Activated CD4-positive, alpha-beta T cell treated with anti-CD3 and anti-CD28 coated beads, Interleukin-2, amount 50 U/mL, for 4 hours (primary cell): ENCODE results near the gene RHCG.
"Not testable (repeated sequence)": the region's sequence is repeated elsewhere in the genome, so short reads cannot be mapped to it uniquely, and the experiment has no call there.

Experiments used
- DNase-seq, 2 experiments: peaks; one replicate each; pipeline ENCODE4 v3.0.0-alpha.2; 2020

Gene RHCG

DNA sequence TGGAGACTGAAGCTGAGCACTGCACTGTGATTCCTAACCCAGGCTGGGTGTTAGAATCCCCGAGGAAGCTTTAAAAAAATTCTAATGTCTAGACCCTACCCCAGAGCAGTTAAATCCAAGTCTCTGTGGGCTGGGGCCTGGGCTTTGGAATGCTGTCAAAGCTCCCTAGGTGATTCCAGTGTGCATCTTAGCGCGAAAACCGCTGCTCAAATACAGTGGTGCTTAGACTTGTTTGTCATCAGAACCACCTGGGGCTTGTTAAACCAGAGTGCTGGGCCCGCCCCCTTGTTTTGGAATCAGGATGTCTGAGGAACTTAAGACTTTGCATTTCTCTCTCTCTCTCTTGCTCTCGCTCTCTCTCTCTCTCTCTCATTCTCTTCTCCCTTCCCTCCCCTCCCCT, 20.7 kb downstream of the RHCG start:
- no peak for DNase-seq

DNA sequence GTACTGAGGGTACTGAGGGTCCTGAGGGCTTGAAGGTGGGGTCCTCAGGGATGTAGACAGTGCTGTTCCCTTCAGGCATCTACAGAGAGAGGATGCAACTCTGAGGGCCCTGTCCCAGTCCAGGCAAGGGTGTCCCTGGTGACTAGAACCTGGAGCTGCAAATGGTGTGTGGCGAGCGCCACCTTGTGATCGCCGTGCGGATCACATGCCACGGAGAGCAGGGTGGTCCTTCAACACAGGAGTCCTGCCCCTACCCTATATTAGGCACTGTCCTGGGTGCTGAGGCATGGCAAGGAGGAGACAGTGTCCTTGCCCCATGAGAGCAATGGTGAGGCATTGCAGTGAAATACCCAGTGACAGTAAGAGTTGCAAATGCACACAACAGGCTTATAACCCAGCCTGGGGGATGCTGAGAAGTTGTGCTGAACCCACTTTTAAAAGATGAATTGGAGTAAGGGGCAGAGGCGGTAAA, 23.6 kb downstream of the RHCG start:
- no peak for DNase-seq

DNA sequence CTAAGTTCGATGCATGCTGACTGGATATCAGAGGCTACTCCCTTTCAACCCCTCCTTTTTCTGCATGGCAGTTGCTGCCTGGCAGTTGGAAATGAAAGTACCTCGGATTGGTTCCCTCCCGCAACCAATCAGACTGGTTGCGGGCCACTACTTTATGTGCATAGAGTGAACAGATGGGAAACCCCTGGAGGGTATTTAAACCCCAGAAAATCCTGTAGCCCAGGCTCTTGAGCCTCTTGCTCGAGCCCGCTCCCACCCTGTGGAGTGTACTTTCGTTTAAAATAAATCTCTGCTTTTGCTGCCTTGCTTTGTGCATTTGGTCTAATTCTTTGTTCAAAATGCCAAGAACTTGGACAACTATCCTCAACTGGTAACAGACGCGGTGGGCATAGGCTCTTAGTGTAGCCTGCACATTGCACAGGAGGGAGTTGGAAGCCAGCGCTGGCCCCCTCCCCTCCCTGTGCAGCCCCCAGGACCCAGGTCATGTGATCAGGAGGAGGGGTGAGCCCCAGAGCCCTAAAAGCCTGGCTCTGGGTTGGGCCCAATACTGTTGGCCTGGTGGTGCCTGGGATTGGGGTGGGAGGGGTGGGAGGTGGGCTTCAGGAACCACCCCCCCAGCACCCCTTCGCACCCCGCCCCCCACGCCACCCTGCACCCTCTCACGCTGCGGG, 26.8 kb downstream of the RHCG start:
- DNase-seq = no peak

GRCh38 chr15:89468813-89469212, 27.6 kb downstream of the RHCG start:
- not testable (repeated sequence) for DNase-seq

- no peak for DNase-seq
Measured at GRCh38 chr15:89463113-89463512, 33.3 kb downstream of the RHCG start.

- no peak for DNase-seq
Measured at GRCh38 chr15:89462198-89462912, 34.0 kb downstream of the RHCG start.

DNA sequence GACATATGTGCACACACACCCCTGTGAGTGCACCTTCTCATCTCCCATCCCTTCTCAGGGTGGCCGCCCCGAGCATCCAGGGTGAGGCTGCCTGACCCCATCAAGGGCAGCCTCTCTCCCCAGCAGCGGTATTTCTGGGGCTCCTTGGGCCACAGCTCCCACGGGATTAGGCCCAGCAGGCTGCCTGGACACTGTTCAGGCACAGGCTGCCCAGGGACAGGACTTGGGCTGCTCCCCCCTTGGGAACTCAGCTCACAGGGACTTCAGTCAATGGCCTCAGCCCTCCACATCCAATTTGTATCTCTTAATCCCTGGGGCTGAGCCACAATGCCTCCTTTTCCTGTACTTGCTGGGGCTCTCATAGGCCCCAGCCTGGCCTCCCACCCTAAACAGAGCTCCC, 35.0 kb downstream of the RHCG start:
- DNase-seq = no peak

- no peak for DNase-seq
Measured at GRCh38 chr15:89460048-89460447, 36.3 kb downstream of the RHCG start.

DNA sequence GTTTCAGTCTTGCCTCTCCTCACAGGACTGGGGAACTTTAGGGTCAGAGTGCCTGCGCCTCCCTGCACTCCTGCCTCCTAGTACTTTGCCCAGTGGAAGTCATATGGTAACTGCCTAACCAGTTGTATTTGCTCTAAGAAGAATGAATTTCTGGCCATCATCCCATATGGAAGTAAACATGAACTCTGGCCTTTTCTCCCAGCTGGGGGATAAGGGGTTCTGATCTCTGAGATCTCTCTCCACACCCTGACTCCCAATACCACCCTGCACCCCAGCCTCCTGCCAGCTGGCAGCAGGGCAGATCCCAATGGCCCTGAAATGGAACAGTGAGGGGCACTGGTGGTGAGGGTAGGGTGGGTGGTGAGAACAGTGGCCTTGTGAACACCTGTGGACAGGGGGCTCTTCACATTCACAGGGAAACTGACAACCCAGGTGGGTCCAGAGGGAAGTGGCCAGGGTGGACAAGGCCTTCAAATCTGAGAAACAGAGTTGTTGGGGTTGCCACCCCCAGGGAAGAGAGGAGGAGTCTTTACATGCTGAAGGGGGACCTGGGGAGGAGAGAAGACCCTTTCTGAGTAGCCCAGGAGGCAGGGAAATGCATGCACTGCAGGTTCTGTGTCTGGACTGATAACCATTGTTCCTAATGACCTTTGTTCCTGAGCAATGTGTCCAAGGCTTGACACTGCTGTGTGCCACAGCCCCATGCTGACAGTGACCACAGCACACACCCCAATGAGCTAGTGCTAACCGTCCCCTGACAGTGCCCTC, 36.9 kb downstream of the RHCG start:
- DNase-seq = no peak

DNA sequence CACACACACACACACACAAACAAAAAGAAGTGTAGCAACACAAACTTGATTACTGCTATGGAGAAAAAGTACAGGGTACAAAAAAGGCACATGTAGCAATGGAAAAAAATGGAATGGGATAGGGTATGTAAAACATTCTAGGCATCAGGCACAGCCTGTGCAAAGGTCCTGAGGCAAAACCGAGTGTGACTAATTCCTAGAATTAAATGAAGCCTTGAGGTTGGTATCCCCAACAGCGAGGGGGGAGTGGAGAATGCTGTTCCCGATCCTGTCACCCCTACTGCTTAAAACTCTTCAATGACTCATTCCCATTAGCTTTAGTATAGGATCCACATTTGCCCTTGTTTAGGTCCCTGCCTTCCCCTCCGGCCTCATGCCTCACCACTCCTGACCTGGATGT, 37.9 kb downstream of the RHCG start:
- no peak for DNase-seq

- DNase-seq = no peak
Measured at GRCh38 chr15:89457086-89457485, 39.3 kb downstream of the RHCG start.

- DNase-seq = no peak
Measured at GRCh38 chr15:89455535-89455934, 40.8 kb downstream of the RHCG start.

- no peak for DNase-seq
Measured at GRCh38 chr15:89452330-89452836, 44.0 kb downstream of the RHCG start.

DNA sequence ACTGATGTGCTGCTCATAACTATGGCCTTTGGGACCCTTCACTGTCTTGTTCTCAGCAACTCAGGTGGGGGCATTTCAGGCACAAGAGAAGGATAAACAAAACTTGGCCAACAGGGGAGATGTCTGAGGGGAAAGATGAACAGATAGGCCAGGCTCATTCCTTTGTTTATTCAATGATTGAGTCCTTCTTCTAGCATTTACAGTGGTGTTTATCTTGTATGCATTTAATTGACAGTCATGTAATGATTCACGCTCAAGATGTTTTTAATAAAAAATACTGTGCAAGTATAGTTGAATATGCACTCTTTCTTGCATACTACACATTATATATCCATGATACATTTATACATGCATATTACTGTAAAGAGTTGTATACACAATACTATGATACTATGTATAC, 44.5 kb downstream of the RHCG start:
- DNase-seq = no peak

DNA sequence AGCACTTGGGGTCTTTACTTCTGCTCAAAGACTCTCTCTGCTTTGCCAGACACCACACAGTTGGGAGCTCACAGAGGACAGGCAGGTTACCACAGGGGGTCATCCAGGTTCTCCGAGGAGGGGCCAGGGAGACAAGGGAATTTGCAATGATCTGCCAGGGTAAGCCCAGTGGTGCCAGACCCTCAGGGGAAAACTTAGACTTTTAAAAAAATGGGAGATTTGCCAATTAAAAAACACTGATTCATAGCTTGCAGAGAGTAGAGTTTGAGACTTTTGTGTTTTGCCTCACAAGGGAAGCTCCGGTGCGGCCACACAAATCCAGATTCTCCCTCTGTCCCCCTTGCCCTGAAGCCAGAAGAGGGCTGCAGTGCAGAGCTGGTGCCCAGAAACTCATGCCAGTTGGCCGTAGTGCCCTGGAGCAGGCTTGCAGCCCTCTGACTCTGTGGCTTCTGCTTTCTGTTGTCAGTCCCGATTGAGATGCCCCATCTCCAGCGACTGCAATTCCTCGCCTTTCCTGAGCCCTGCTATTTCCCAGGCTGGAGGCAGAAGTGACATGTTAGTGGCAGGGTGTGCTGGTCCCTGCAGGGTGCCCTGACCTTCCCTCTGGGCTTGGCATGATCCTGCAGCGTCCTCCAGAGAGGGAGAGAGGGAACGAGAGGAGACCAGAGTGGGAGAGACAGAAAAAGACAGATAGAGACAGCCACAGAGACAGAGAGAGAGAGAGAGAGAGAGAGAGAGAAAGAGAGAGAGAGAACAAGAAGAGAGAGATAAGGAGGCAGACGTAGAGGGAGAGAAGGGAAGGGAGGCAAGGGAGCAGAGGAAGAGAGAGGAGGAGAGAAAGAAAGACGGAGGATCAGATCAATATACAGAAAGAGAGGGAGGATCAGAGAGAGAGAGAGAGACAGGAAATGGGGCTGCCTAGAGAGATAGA, 46.0 kb downstream of the RHCG start:
- DNase-seq = no peak

DNA sequence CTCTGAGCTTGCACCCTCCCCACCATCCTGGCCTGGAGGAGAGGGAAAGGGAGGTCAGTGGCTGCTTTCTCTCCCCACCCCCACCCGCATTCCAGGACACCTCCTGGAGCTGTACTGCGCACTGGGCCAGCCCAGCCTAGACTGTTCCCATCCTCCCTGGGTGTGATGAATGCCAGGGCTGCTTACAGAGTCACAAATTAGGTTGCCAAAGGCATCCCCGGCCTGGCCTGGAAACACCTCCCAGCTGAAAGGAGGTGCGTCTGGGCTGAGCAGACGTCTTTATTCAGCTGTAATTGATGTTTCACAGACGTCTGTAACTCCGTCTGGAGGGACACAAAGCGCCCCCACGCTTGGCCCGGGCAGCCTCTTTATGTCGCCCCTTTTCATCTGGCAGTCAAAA, 47.6 kb downstream of the RHCG start:
- no peak for DNase-seq

DNA sequence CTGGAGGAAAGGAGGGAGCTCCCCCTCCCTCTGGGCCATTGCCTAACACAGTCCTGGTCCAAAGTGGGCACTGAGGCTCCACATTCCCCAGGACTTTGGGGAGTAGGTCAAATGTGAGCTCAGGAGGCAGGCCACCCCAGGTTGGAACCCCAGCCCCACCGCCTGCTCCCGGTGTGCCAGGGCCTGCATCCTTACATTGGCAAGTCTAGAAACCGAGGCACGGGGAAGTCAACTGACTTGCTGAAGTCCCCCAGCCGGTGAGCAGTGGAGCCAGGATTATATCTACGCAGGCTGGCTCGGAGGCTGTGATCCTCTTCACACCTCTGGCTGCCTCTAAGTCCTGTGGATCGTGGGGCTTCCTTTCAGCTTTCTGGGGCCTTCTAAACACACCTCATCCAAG, 48.7 kb downstream of the RHCG start:
- no peak for DNase-seq

DNA sequence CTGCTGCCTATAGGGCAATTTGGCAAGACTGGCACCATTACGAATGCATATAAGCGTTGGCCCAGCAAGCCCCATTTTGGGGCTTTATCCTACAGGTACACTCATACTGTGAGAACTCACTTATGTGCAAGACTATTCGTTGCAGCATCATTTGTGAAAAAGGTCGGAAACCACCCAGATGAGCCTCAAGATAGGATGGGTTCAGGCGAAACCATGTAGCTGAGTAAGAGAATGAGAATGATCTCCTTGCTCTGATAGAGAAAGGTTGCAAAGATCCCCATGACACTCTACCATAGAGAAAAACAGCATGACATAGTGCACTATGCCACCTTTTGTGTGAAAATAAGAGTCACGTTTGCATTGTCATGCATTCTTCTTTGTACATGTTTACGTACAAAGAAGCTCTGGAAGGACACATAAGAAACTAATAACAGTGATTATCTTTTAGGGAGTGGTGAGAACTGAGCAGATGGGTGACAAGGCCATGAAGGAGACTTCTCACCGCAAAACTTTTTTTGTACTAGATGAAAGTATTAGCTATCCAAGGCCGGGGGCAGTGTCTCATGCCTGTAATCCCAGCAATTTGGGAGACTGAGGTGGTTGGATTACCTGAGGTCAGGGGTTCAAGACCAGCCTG, 50.0 kb downstream of the RHCG start:
- DNase-seq = no peak

- no peak for DNase-seq
Measured at GRCh38 chr15:89445518-89445917, 50.9 kb downstream of the RHCG start.

DNA sequence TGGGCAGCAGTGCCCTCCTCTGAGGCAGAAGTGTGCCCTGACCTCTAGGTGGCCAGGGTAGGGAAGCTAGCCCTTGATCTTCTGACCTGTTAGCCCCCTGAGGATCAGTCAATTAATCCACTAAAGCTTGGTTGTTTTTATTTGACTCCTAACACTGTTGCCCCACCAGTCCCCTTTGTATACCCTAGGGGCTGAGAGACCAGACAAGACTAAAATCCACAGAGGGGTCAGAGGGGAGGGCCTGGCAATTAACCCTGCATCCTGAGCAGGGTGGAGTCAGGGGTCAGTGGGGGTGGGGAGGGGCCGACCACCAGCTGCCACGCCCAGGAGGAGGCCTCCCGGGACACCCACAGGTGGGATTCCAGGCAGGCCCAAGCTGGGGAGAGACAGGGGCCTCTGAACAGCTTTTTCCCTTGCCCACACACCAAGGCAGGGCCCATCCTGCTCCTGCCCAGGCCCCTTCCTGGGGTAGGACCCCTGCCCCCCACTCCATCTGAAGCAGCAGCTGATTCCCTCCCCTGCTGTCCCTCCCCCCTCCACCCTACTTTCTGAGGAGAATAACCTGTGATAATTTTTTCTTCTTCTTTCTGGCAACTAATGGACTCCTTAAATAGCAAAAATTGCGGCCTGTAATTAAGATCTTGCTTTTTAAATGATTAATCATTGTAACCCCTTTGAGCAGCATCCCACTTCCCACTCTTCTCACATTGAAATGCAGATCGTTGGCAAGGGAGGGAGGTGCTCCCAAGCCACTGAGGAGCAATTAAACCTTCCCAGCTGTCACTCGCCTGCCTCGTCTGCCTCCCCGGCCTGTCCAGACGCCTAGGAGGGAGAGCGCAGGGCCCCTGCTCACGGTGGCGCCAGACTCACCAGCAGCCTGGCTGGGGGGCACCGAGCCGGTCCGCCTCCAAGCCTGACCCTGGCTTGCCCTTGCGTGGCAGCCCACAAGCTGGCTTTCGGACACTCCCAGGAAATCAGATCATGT, 51.9 kb downstream of the RHCG start:
- no peak for DNase-seq

DNA sequence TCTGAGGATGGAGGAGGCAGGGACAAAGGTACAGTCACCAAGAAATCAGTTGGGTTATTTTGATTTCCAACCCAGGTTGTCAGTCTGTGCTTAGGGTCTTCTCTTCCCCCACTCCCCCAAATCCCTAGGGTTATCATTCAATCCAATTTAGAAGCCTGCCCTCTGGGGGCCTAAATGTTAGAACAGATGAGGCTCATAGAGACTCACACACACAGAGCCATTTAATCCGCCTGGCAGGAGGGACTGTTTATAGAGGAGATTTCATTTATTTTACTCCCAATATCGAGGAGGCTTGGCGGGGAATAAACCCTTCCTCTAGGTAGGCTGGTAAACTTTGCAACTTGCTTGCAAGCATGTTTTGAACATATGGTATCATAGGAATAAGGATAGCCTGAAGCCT, 52.8 kb downstream of the RHCG start:
- no peak for DNase-seq
